ENCODE measurements around the gene MARVELD3. TPM values are rescaled to one million over a fixed set of nuclear protein-coding genes. Genes with fewer than 3 reads are reported as not detected.

MARVELD3 gene
- total RNA-seq, 1 donor from 2014 or later = not detected

DNA sequence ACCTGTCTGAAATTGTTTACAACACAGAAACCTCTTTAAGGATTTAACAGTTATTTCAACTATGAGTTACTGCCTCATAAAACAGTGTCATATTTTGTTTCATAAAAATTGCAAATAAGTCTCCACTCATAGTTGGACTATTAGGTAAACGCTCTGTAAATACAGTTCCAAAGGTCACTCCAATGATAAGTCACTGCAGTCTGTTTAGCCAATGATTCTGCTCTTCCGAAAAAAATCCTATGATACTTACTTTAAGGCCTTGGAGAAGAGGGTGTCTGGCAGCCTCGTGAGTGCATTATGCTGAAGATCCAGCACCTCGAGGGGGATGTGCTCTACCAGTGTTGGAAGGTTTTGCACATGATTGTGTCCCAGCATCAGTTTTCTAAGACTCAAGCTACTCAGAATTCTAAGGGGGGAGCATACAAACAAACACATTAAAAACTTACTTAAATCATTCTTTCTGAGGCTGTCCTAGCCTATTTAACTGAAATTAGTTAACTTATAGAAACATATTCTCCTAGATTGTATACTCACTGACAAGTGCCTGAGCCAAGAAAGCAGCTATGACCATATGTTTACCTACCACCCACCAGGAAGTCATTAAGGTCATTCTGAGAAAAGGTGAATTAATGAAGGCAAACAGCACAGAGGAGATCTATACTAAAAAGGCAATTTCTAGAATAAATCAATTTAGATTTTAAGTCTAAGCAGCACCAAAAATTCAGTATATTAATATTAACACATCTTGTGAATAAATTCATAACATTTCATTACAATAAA lies 41.1 kb downstream of the MARVELD3 start:
- H3K27me3 ChIP-seq (ENCODE audit: control insufficient read depth in 3 of 3, insufficient read depth in 3 of 3, low read length in 3 of 3) = no peaks in the 10 kb centered on the region
- H3K9me3 ChIP-seq (ENCODE audit: control insufficient read depth in 3 of 3, low read length in 3 of 3) = no peaks in the 10 kb centered on the region
- H3K4me1 ChIP-seq (ENCODE audit: control insufficient read depth in 3 of 3, insufficient read depth in 3 of 3, low read length in 3 of 3) = no peaks in the 10 kb centered on the region
- no peak overlapping the region for H3K27ac ChIP-seq (ENCODE audit: low read depth, low read length)
- H3K9ac ChIP-seq (ENCODE audit: low read depth in 1 of 3, low read length in 3 of 3) = no peak overlapping the region
- H3K4me3 ChIP-seq (ENCODE audit: low read length in 3 of 3) = no peak overlapping the region
- peaks cover 24 to 52% (median 49%) of the 10 kb centered on the region in 3 donors for H3K36me3 ChIP-seq (ENCODE audit: control insufficient read depth in 3 of 3, insufficient read depth in 3 of 3, low read length in 3 of 3)

DNA sequence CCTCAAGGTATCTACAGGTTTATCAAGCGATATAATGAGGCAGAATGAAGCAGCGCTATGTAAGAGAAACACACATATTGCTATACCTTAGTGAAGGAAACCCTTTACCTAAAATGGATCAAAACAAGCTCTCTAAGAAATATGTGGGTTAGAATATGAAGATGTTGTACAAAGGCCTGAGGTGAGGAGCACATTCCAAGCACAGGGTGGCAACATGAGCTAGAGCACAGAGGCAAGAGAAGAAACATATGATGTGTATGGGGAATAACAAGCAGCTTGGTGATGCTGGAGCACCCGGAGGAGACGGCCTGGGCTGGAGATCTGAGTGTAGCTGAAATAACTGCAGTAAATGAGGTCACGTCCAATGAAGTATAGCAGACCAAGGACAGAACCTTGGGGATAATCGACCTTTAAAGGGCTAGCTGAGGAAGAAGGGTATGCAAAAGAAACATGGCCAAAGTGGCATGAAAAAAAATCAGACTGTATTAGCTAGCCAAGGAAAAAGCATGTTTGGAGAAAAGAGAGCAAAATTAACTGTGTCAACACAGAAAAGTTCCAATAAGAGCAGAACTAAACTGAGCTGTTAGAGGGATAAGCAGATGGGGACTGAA lies 44.0 kb downstream of the MARVELD3 start:
- H3K4me1 ChIP-seq (ENCODE audit: control insufficient read depth in 3 of 3, insufficient read depth in 3 of 3, low read length in 3 of 3) = no peaks in the 10 kb centered on the region

DNA sequence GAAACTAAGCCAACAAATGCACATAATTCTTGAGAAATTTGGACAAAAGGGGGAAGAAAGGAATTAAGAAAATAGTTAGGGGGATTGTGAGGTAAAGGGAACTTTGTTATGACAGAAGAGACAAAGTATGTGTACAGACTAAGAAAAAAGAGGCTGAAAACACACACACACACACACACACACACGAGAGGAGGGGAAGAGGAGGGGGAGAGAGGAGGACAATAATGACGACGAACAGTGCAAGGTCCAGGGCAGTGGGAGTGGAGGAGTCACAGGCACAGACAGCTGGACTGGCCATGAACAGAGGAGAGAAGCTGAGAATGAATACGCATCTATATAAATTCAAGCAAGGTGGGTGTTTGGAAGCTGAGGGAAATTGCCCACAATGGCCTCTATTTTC lies 44.6 kb downstream of the MARVELD3 start:
- no peaks in the 10 kb centered on the region for H3K9me3 ChIP-seq (ENCODE audit: control insufficient read depth in 3 of 3, low read length in 3 of 3)
- no peak overlapping the region for H3K9ac ChIP-seq (ENCODE audit: low read depth in 1 of 3, low read length in 3 of 3)
- no peak overlapping the region for H3K27ac ChIP-seq (ENCODE audit: low read depth, low read length)
- H3K27me3 ChIP-seq (ENCODE audit: control insufficient read depth in 3 of 3, insufficient read depth in 3 of 3, low read length in 3 of 3) = no peaks in the 10 kb centered on the region
- H3K36me3 ChIP-seq (ENCODE audit: control insufficient read depth in 3 of 3, insufficient read depth in 3 of 3, low read length in 3 of 3) = peaks cover 21 to 54% (median 53%) of the 10 kb centered on the region in 3 donors
- H3K4me3 ChIP-seq (ENCODE audit: low read length in 3 of 3) = no peak overlapping the region
- H3K4me1 ChIP-seq (ENCODE audit: control insufficient read depth in 3 of 3, insufficient read depth in 3 of 3, low read length in 3 of 3) = no peaks in the 10 kb centered on the region

More for the DNA sequence above, 44.0 kb downstream of the MARVELD3 start:
- H3K9me3 ChIP-seq (ENCODE audit: control insufficient read depth in 3 of 3, low read length in 3 of 3) = no peaks in the 10 kb centered on the region
- peaks cover 21 to 55% (median 50%) of the 10 kb centered on the region in 3 donors for H3K36me3 ChIP-seq (ENCODE audit: control insufficient read depth in 3 of 3, insufficient read depth in 3 of 3, low read length in 3 of 3)
- H3K27ac ChIP-seq (ENCODE audit: low read depth, low read length) = no peak overlapping the region
- no peak overlapping the region for H3K4me3 ChIP-seq (ENCODE audit: low read length in 3 of 3)
- H3K9ac ChIP-seq (ENCODE audit: low read depth in 1 of 3, low read length in 3 of 3) = no peak overlapping the region
- H3K27me3 ChIP-seq (ENCODE audit: control insufficient read depth in 3 of 3, insufficient read depth in 3 of 3, low read length in 3 of 3) = no peaks in the 10 kb centered on the region

DNA sequence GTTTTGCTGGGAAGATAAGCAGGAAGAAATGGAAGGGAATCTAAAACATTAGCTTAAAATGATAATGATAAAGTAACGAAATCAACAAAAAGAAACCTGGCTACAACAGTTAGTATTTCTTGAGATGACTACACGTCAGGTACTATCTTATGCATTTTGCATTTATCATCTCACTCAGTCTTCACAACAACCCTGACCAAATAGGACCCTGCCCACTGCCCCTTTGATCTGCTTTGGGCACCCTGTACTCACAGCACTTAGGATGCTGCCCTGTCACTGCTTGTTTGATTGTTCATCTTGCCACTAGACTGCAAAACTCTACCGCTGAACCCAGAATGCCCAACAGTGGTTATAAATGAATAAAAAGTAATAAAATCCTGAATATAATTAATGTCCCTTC lies 45.2 kb downstream of the MARVELD3 start:
- Histone ChIP-seq H3K27ac (ENCODE audit: low read depth, low read length) (no peak overlapping the region), H3K27me3 (ENCODE audit: control insufficient read depth in 3 of 3, insufficient read depth in 3 of 3, low read length in 3 of 3) (no peaks in the 10 kb centered on the region), H3K9ac (ENCODE audit: low read depth in 1 of 3, low read length in 3 of 3) (no peak overlapping the region), H3K4me3 (ENCODE audit: low read length in 3 of 3) (no peak overlapping the region), H3K4me1 (ENCODE audit: control insufficient read depth in 3 of 3, insufficient read depth in 3 of 3, low read length in 3 of 3) (no peaks in the 10 kb centered on the region), H3K9me3 (ENCODE audit: control insufficient read depth in 3 of 3, low read length in 3 of 3) (no peaks in the 10 kb centered on the region), H3K36me3 (ENCODE audit: control insufficient read depth in 3 of 3, insufficient read depth in 3 of 3, low read length in 3 of 3) (peaks cover 23 to 59% (median 54%) of the 10 kb centered on the region in 3 donors)

DNA sequence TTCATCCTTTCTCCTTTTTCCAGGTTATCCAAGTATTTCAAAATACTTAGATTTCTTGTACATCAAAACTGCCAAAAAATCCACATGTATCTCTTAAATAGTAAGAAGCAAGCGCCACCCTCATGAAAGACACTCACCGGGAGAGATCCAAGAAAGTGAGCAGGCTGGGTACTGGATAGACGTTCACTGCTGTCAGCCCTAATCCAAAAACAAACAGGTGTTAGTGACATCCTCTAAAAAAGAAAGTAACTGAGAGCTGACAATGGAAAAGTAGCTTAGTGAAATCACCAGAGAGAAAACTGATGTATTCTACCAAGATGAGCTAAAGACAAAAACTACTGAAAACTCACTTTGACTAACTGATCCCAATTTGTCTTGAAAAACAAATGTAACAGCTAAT lies 46.1 kb downstream of the MARVELD3 start:
- no peaks in the 10 kb centered on the region for H3K4me1 ChIP-seq (ENCODE audit: control insufficient read depth in 3 of 3, insufficient read depth in 3 of 3, low read length in 3 of 3)
- peaks cover 23 to 60% (median 48%) of the 10 kb centered on the region in 3 donors for H3K36me3 ChIP-seq (ENCODE audit: control insufficient read depth in 3 of 3, insufficient read depth in 3 of 3, low read length in 3 of 3)
- H3K27me3 ChIP-seq (ENCODE audit: control insufficient read depth in 3 of 3, insufficient read depth in 3 of 3, low read length in 3 of 3) = no peaks in the 10 kb centered on the region
- no peak overlapping the region for H3K27ac ChIP-seq (ENCODE audit: low read depth, low read length)
- no peaks in the 10 kb centered on the region for H3K9me3 ChIP-seq (ENCODE audit: control insufficient read depth in 3 of 3, low read length in 3 of 3)
- no peak overlapping the region for H3K4me3 ChIP-seq (ENCODE audit: low read length in 3 of 3)
- no peak overlapping the region for H3K9ac ChIP-seq (ENCODE audit: low read depth in 1 of 3, low read length in 3 of 3)

DNA sequence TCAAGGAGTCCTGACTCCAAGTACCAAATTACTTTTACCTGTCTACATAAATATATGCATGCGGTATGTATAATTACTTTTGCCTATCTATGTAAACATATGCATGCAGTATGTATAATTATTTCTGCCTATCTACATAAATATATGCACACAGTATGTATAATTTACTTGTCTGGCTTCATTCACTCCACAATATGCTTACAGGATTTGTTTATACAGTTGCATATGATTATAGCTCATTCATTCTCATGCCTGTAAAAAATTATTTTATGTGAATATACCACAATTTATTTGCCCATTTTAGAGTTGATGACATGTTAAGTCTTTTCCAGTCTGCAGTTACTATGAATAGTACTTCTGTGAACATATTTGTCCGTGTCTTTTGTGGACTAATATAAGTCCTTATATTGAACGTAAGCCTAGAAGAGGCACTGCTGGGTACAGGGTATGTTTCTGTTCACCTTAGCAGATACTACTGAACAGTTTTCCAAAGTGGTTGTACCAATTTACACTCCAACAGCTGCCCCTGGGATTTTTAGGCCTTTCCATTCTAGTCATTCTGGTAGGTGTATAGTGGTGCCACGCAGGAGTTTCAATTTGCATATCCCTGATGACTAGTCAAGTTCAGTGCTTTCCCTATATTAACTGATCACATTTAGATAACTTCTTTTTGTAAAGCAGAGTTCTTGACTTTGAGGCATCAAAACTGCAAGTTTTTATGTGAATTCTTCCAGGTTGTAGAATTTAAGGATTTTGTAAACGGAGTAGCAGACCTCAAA lies 47.0 kb downstream of the MARVELD3 start:
- Histone ChIP-seq H3K27me3 (ENCODE audit: control insufficient read depth in 3 of 3, insufficient read depth in 3 of 3, low read length in 3 of 3) (no peaks in the 10 kb centered on the region), H3K4me1 (ENCODE audit: control insufficient read depth in 3 of 3, insufficient read depth in 3 of 3, low read length in 3 of 3) (no peaks in the 10 kb centered on the region), H3K9me3 (ENCODE audit: control insufficient read depth in 3 of 3, low read length in 3 of 3) (no peaks in the 10 kb centered on the region), H3K4me3 (ENCODE audit: low read length in 3 of 3) (no peak overlapping the region), H3K27ac (ENCODE audit: low read depth, low read length) (no peak overlapping the region), H3K36me3 (ENCODE audit: control insufficient read depth in 3 of 3, insufficient read depth in 3 of 3, low read length in 3 of 3) (peaks cover 23 to 58% (median 43%) of the 10 kb centered on the region in 3 donors), H3K9ac (ENCODE audit: low read depth in 1 of 3, low read length in 3 of 3) (no peak overlapping the region)

DNA sequence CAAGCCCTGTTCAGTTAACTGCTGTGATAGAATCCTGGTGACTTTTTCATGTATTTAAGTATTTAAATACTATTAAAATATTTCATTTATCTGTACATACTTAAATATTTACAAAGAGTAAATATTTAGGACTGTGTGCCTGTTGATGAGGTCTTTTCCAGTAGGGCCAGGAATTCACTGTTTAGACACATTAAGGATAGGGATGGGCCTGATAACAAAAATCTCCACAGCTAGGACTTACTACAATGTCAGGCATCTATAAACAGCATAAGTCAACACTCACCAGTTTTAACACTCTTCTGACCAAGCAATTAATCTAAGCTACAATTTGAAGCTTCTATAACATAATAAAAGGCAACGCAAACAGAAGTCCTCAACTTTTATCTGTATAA lies 47.6 kb downstream of the MARVELD3 start:
- H3K27me3 ChIP-seq (ENCODE audit: control insufficient read depth in 3 of 3, insufficient read depth in 3 of 3, low read length in 3 of 3) = no peaks in the 10 kb centered on the region
- no peak overlapping the region for H3K27ac ChIP-seq (ENCODE audit: low read depth, low read length)
- no peaks in the 10 kb centered on the region for H3K4me1 ChIP-seq (ENCODE audit: control insufficient read depth in 3 of 3, insufficient read depth in 3 of 3, low read length in 3 of 3)
- no peak overlapping the region for H3K4me3 ChIP-seq (ENCODE audit: low read length in 3 of 3)
- H3K36me3 ChIP-seq (ENCODE audit: control insufficient read depth in 3 of 3, insufficient read depth in 3 of 3, low read length in 3 of 3) = peaks cover 24 to 57% (median 43%) of the 10 kb centered on the region in 3 donors
- H3K9ac ChIP-seq (ENCODE audit: low read depth in 1 of 3, low read length in 3 of 3) = no peak overlapping the region
- no peaks in the 10 kb centered on the region for H3K9me3 ChIP-seq (ENCODE audit: control insufficient read depth in 3 of 3, low read length in 3 of 3)

DNA sequence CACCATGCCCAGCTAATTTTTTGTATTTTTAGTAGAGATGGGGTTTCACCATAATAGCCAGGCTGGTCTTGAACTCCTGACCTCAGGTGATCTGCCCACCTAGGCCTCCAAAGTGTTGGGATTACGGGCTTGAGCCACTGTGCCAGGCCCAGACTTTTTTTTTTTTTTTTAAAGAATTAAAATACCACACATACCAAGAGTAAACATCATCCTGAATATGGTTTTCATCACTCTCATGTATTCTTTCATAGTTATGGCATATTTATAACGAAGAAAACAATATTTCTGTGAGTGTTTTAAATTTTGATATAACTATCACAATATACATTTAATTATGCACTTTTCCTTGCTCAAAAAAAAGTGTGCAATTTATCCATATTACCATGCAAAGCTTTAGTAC lies 48.2 kb downstream of the MARVELD3 start:
- no peaks in the 10 kb centered on the region for H3K4me1 ChIP-seq (ENCODE audit: control insufficient read depth in 3 of 3, insufficient read depth in 3 of 3, low read length in 3 of 3)
- no peaks in the 10 kb centered on the region for H3K27me3 ChIP-seq (ENCODE audit: control insufficient read depth in 3 of 3, insufficient read depth in 3 of 3, low read length in 3 of 3)
- peaks cover 22 to 57% (median 45%) of the 10 kb centered on the region in 3 donors for H3K36me3 ChIP-seq (ENCODE audit: control insufficient read depth in 3 of 3, insufficient read depth in 3 of 3, low read length in 3 of 3)
- no peak overlapping the region for H3K9ac ChIP-seq (ENCODE audit: low read depth in 1 of 3, low read length in 3 of 3)
- H3K9me3 ChIP-seq (ENCODE audit: control insufficient read depth in 3 of 3, low read length in 3 of 3) = no peaks in the 10 kb centered on the region
- no peak overlapping the region for H3K4me3 ChIP-seq (ENCODE audit: low read length in 3 of 3)
- no peak overlapping the region for H3K27ac ChIP-seq (ENCODE audit: low read depth, low read length)

DNA sequence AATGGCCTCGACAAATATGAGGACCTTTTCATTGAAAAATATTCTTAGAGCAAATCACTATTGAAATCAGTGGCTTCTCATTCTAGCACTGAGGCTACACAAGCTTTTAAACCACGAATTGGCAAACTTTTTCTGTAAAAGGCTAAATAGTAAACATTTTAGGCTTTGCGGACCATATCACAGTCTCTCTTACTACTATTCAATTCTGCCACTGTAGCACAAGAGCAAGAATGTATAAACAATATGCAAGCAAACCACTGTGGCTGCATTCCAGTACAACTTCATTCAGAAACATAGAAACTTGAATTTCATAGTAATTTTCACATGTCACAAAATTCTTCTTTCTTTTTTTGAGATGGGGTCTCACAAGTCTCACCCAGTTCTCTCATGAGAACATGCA lies 49.4 kb downstream of the MARVELD3 start:
- Histone ChIP-seq H3K27ac (ENCODE audit: low read depth, low read length) (no peak overlapping the region), H3K36me3 (ENCODE audit: control insufficient read depth in 3 of 3, insufficient read depth in 3 of 3, low read length in 3 of 3) (peaks cover 18 to 52% (median 46%) of the 10 kb centered on the region in 3 donors), H3K27me3 (ENCODE audit: control insufficient read depth in 3 of 3, insufficient read depth in 3 of 3, low read length in 3 of 3) (no peaks in the 10 kb centered on the region), H3K9ac (ENCODE audit: low read depth in 1 of 3, low read length in 3 of 3) (no peak overlapping the region), H3K4me3 (ENCODE audit: low read length in 3 of 3) (no peak overlapping the region), H3K4me1 (ENCODE audit: control insufficient read depth in 3 of 3, insufficient read depth in 3 of 3, low read length in 3 of 3) (no peaks in the 10 kb centered on the region), H3K9me3 (ENCODE audit: control insufficient read depth in 3 of 3, low read length in 3 of 3) (no peaks in the 10 kb centered on the region)

DNA sequence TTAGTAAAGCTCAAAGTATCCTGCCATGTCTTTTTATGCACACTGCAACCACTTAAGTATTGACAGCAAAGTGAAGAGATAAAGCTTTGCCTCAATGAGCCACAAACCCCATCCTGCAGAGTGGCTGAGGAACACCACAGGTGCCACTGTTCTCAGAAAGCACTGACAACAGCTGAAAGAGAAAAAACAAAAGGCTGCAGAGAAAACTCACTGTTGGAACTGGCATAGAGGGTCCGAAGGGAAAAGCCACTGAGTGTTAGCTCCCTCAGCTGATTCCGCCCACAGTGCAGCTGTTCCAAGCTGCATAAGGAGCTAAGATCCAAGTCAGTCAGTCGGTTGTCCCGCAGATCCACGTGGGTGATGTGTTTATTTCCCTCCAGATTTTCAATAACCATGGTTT lies 50.3 kb downstream of the MARVELD3 start:
- Histone ChIP-seq H3K9ac (ENCODE audit: low read depth in 1 of 3, low read length in 3 of 3) (no peak overlapping the region), H3K4me1 (ENCODE audit: control insufficient read depth in 3 of 3, insufficient read depth in 3 of 3, low read length in 3 of 3) (no peaks in the 10 kb centered on the region), H3K4me3 (ENCODE audit: low read length in 3 of 3) (no peak overlapping the region), H3K36me3 (ENCODE audit: control insufficient read depth in 3 of 3, insufficient read depth in 3 of 3, low read length in 3 of 3) (peaks cover 13 to 52% (median 41%) of the 10 kb centered on the region in 3 donors), H3K9me3 (ENCODE audit: control insufficient read depth in 3 of 3, low read length in 3 of 3) (no peaks in the 10 kb centered on the region), H3K27me3 (ENCODE audit: control insufficient read depth in 3 of 3, insufficient read depth in 3 of 3, low read length in 3 of 3) (no peaks in the 10 kb centered on the region), H3K27ac (ENCODE audit: low read depth, low read length) (no peak overlapping the region)

Data from skeletal muscle tissue (tissue), 4 donors.